ENCODE measurements around the gene ATP6V0A4.
"Not testable (repeated sequence)": the region's sequence is repeated elsewhere in the genome, so short reads cannot be mapped to it uniquely, and the experiment has no call there.

ATP6V0A4 gene

DNA sequence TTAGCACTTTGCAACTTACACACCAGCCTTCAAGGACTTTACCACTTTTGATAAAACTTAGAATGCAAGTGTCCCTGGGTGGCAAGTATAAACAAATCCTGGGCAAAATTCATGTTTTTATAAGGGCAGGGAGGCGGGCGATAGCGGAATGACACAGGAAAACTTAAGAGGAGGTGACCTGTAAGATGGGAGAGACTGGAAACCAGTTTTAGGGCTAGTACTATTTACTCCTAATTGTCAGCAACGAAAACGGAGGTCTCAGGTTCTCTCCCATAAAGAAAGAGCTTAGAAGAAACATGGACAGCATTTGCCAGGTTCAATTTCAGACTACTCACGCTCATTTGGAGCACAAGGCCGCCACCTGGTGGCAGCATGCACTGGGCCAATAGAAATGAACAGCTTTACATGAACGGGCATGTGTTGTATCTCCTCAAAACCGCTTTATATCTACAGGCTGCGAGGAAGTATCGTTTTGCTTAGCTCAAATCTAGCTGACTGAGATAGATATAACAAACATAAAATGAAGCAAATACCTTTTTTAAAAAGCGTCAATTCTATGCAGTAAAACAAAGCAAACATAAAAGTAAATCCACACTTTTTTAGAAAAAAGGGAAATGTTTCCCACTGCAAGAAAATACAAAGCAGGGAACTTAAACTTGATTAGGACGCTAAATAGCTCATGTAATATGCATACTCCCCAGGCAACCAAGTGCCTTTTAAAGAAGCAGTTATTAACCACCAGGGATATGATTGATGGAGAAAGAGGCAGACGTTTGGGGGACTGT, 59.3 kb downstream of the ATP6V0A4 start:
- peak; percentile 98 for TF ChIP-seq CTCF (IDR thresholded peaks at IDR 0.05; ENCODE audit: low read depth, low read length)
- peak; percentile 60 for DNase-seq (ENCODE audit: extremely low read depth, low read depth)

- DNase-seq (ENCODE audit: extremely low read depth, low read depth) = no peak
- no peak for TF ChIP-seq CTCF (IDR thresholded peaks at IDR 0.05; ENCODE audit: low read depth, low read length)
Observed at GRCh38 chr7:138738114-138738513, 59.9 kb downstream of the ATP6V0A4 start.

DNA sequence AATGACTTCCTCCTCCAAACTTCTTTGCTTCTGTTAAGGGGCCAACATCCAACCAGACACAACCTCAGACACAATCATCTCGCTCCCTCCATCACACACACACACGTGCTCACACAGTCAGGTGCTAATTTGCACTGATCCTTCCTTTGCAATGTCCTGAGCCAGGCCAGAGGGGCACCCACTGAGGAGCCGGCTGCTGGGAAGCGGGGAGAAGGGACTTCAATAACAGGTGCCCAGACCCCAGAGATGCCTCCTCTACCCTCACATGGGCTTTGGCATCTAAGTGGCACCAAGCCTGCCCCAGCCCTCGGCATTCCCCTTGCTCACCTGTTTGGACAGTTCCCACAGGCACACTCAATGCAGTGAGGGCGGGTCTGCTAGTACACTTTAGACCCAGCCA, 62.6 kb downstream of the ATP6V0A4 start:
- DNase-seq (ENCODE audit: extremely low read depth, low read depth) = no peak
- no peak for TF ChIP-seq CTCF (IDR thresholded peaks at IDR 0.05; ENCODE audit: low read depth, low read length)

DNA sequence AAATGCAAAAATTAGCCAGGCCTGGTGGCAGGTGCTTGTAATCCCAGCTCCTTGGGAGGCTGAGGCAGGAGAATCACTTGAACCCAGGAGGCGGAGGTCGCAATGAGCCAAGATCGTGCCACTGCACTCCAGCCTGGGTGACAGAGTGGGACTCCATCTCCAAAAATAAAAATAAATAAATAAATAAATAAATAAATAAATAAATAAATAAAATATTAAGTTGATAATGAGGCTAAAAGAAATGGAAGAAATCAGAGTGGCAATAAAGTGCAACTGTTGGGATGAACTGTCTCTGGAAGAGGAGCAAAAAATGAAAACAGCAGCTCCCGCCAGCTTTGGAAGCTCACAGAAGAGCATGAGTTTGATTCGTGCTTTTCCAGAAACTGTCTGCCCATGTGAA, 66.3 kb downstream of the ATP6V0A4 start:
- not testable (repeated sequence) for DNase-seq (ENCODE audit: extremely low read depth, low read depth)

GRCh38 chr7:138729444-138729843, 68.6 kb downstream of the ATP6V0A4 start:
- DNase-seq (ENCODE audit: extremely low read depth, low read depth) = no peak
- TF ChIP-seq CTCF (IDR thresholded peaks at IDR 0.05; ENCODE audit: low read depth, low read length) = no peak

DNA sequence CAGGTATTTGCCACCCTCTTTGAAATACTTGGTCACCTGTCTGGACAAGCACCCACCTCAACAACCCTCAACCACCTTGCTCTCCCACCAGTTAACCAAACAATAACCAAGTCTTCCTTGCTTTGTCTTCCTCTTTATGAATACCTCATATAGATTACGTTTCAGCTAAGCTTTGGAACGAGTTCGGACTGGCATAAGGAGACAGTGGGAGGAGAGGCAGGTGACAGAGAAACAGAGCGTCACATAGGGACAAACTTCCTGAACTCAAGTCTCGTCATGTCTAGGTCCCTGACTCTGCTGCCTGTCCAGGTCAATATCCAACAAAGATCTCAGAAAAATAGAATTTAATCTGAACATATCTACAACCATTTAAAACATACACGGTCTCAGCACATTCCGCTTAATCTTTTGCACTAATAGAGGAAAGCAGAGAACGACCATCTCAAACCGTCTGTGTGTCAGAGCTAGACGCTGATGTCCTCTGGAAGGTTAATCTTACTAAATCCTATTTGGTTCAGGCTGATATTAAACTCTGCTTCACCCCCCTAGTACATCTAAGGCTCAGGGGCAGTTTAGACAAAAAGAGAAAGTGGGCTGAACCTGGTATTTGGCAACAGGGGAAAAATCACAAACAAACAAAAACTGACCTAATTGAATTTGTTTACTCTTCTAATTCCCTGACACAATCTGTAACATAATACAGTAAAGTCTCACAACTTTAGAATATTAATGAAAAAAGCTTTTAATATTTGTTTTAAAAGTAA, 70.5 kb downstream of the ATP6V0A4 start:
- no peak for TF ChIP-seq CTCF (IDR thresholded peaks at IDR 0.05; ENCODE audit: low read depth, low read length)
- no peak for DNase-seq (ENCODE audit: extremely low read depth, low read depth)

- no peak for TF ChIP-seq CTCF (IDR thresholded peaks at IDR 0.05; ENCODE audit: low read depth, low read length)
- no peak for DNase-seq (ENCODE audit: extremely low read depth, low read depth)
Observed at GRCh38 chr7:138726288-138726687, 71.7 kb downstream of the ATP6V0A4 start.
